Gastroesophageal sphincter (tissue), 4 donors: ENCODE measurements around the gene DOLPP1. TPM values are rescaled to one million over a fixed set of nuclear protein-coding genes. Genes with fewer than 3 reads are reported as not detected.

Source experiments
- ATAC-seq: fragments of 150-250 bp; one replicate; pipeline ENCODE4 v1.9.1; 2016; ENCODE audit warnings: mild to moderate bottlenecking, moderate library complexity
- H3K27ac ChIP-seq, 4 donors: fragments of 200-600 bp; sonication (generic) in 3 of 4; 1 replicate in 3 of 4; 2 replicates in 1 of 4; pipeline ENCODE4 v1.5.1; 2016 to 2019
- H3K27me3 ChIP-seq: fragments of 200-600 bp; sonication (generic); one replicate; pipeline ENCODE4 v1.5.1; 2019
- H3K36me3 ChIP-seq, 2 donors: fragments of 200-600 bp; sonication (generic); one replicate each; pipeline ENCODE4 v1.5.1; 2019; ENCODE audit warnings: control low read depth in 1 of 2
- H3K4me1 ChIP-seq, 3 donors: fragments of 200-600 bp; sonication (generic); 1 replicate in 2 of 3; 2 replicates in 1 of 3; pipeline ENCODE4 v1.5.1; 2016 to 2019; ENCODE audit warnings: control low read depth in 2 of 3
- H3K4me3 ChIP-seq, 2 donors: fragments of 200-600 bp; sonication (generic); one replicate each; pipeline ENCODE4 v1.5.1; 2019; ENCODE audit warnings: mild to moderate bottlenecking in 1 of 2, moderate library complexity in 1 of 2
- H3K9me3 ChIP-seq, 3 donors: fragments of 200-600 bp; sonication (generic); one replicate each; pipeline ENCODE4 v1.5.1; 2017 to 2019; ENCODE audit warnings: control low read depth in 2 of 3
- CTCF ChIP-seq, 4 experiments: fragments of 200-600 bp in 2 of 4; fragments of 450-650 bp in 2 of 4; sonication (generic) in 1 of 4; IDR thresholded peaks; one replicate each; pipeline ENCODE4 v1.5.1; 2017 to 2019; ENCODE audit warnings: antibody characterized with exemption in 4 of 4, mild to moderate bottlenecking in 2 of 4, moderate library complexity in 2 of 4
- EP300 ChIP-seq: sonication (generic); formaldehyde crosslinking; IDR thresholded peaks from one replicate; pipeline ENCODE4 v1.6.1; 2017; ENCODE audit warnings: antibody characterized with exemption, mild to moderate bottlenecking
- POLR2A ChIP-seq, 2 donors: fragments of 450-650 bp; IDR thresholded peaks; one replicate each; pipeline ENCODE4 v1.6.1; 2017; ENCODE audit warnings: antibody characterized with exemption in 2 of 2, mild to moderate bottlenecking in 2 of 2, moderate library complexity in 1 of 2
- POLR2AphosphoS5 ChIP-seq: sonication (generic); formaldehyde crosslinking; IDR thresholded peaks from one replicate; pipeline ENCODE4 v1.6.1; 2017; ENCODE audit warnings: antibody characterized with exemption
- WGBS, 2 donors: methylation state at CpG; one replicate each; pipeline ENCODE4 v1.1.5; 2018; ENCODE audit warnings: low coverage in 1 of 2; 5-methylcytosine and 5-hydroxymethylcytosine counted together
- total RNA-seq, 4 donors: library from RNA; depleted of rRNA; stranded (reverse); fragments of >200 nt; gene quantifications; one replicate each; pipeline ENCODE4 v1.1.0, GENCODE V29; 2016

DOLPP1 gene
- total RNA-seq, 4 donors from 2014 or later = 2.7 to 6.2 (median 6.0) TPM

GRCh38 chr9:129095908-129096307, 15.0 kb downstream of the DOLPP1 start:
- Histone ChIP-seq H3K4me1 (no peaks in the 10 kb centered on the region), H3K27me3 (no peaks in the 10 kb centered on the region), H3K9me3 (no peaks in the 10 kb centered on the region), H3K36me3 (peaks cover 0 to 63% of the 10 kb centered on the region in 2 donors), H3K27ac (no peak overlapping the region), H3K4me3 (no peak overlapping the region)
- TF ChIP-seq EP300 = no peak
- WGBS, 2 donors = no CpG with 5 or more reads among the region's 12 CpGs
- ATAC-seq = no peak

- 76 to 88% methylated on average over 3 of the region's 16 CpGs for WGBS, 2 donors
- H3K36me3 ChIP-seq = peaks cover 0 to 82% of the 10 kb centered on the region in 2 donors
- TF ChIP-seq POLR2AphosphoS5 = no peak
- no peak for TF ChIP-seq EP300
- TF ChIP-seq POLR2A (IDR thresholded peaks at IDR 0.05) = no peak
- TF ChIP-seq CTCF (IDR thresholded peaks at IDR 0.05) = no peak
Observed at GRCh38 chr9:129097671-129098306, 16.9 kb downstream of the DOLPP1 start.

GRCh38 chr9:129098328-129098727, 17.4 kb downstream of the DOLPP1 start:
- 80% methylated on average over 1 of the region's 11 CpGs; no CpG with 5 or more reads in 1 of the 2 donors for WGBS, 2 donors
- no peak overlapping the region for H3K27ac ChIP-seq
- no peaks in the 10 kb centered on the region for H3K4me1 ChIP-seq
- H3K4me3 ChIP-seq = no peak overlapping the region
- no peak for ATAC-seq
- TF ChIP-seq EP300 (no peak), POLR2A (IDR thresholded peaks at IDR 0.05) (no peak), POLR2AphosphoS5 (no peak), CTCF (IDR thresholded peaks at IDR 0.05) (no peak)
- peaks cover 0 to 84% of the 10 kb centered on the region in 2 donors for H3K36me3 ChIP-seq
- H3K27me3 ChIP-seq = no peaks in the 10 kb centered on the region
- H3K9me3 ChIP-seq = no peaks in the 10 kb centered on the region

More at GRCh38 chr9:129097671-129098306, 16.9 kb downstream of the DOLPP1 start:
- H3K27me3 ChIP-seq = no peaks in the 10 kb centered on the region
- H3K4me1 ChIP-seq = no peaks in the 10 kb centered on the region
- H3K9me3 ChIP-seq = no peaks in the 10 kb centered on the region
- no peak overlapping the region for H3K27ac ChIP-seq
- no peak overlapping the region for H3K4me3 ChIP-seq
- ATAC-seq = no peak

- 59% methylated on average over 10 of the region's 28 CpGs; no CpG with 5 or more reads in 1 of the 2 donors for WGBS, 2 donors
- Histone ChIP-seq H3K4me3 (no peak overlapping the region), H3K4me1 (no peaks in the 10 kb centered on the region), H3K36me3 (peaks cover 0 to 83% of the 10 kb centered on the region in 2 donors), H3K9me3 (no peaks in the 10 kb centered on the region), H3K27me3 (no peaks in the 10 kb centered on the region), H3K27ac (no peak overlapping the region)
- TF ChIP-seq POLR2A (IDR thresholded peaks at IDR 0.05) = no peak
- no peak for TF ChIP-seq CTCF (IDR thresholded peaks at IDR 0.05)
- TF ChIP-seq POLR2AphosphoS5 = no peak
- TF ChIP-seq EP300 = no peak
- peak; percentile 20 for ATAC-seq
Observed at GRCh38 chr9:129100383-129101169, 19.7 kb downstream of the DOLPP1 start.

- no peak for ATAC-seq
- no peak overlapping the region for H3K27ac ChIP-seq
- no peaks in the 10 kb centered on the region for H3K9me3 ChIP-seq
- WGBS, 2 donors = 83 to 88% methylated on average over 6 to 7 of the region's 7 CpGs
- no peaks in the 10 kb centered on the region for H3K4me1 ChIP-seq
- no peak overlapping the region for H3K4me3 ChIP-seq
- peaks cover 0 to 83% of the 10 kb centered on the region in 2 donors for H3K36me3 ChIP-seq
- TF ChIP-seq EP300 (no peak), POLR2AphosphoS5 (no peak), POLR2A (IDR thresholded peaks at IDR 0.05) (no peak), CTCF (IDR thresholded peaks at IDR 0.05) (no peak)
- H3K27me3 ChIP-seq = no peaks in the 10 kb centered on the region
Observed at GRCh38 chr9:129101279-129101678, 20.4 kb downstream of the DOLPP1 start.
